Neural cell (in vitro differentiated cells): ENCODE results near the gene DDX25.

Experiments
- CTCF ChIP-seq: fragments of 450-650 bp; IDR thresholded peaks from 2 replicates; pipeline ENCODE4 v1.5.1; 2014; ENCODE audit warnings: antibody characterized with exemption, mild to moderate bottlenecking, moderate library complexity; ENCODE audit not compliant: poor library complexity, severe bottlenecking
- EZH2 ChIP-seq: fragments of 200-600, 300-800 bp; shearing (Covaris generic), sonication (generic); IDR thresholded peaks from 2 replicates; pipeline ENCODE4 v1.6.1; 2014; ENCODE audit warnings: antibody characterized with exemption, low read length, borderline replicate concordance, mild to moderate bottlenecking; ENCODE audit not compliant: insufficient read depth, poor library complexity, severe bottlenecking

- TF ChIP-seq CTCF (no peak), EZH2 (no peak)
Measured at GRCh38 chr11:125956391-125957134, 52.3 kb downstream of the DDX25 start.
